Suprapubic skin (tissue), 4 donors: Measurements from ENCODE around the gene PLXNB2.

Source experiments
- CTCF ChIP-seq, 2 donors: fragments of 200-600 bp in 1 of 2; fragments of 450-650 bp in 1 of 2; sonication (generic) in 1 of 2; IDR thresholded peaks; one replicate each; pipeline ENCODE4 v1.5.1; 2016 to 2019; ENCODE audit warnings: antibody characterized with exemption in 2 of 2, mild to moderate bottlenecking in 1 of 2, moderate library complexity in 1 of 2
- POLR2A ChIP-seq, 2 donors: fragments of 450-650 bp; IDR thresholded peaks; one replicate each; pipeline ENCODE4 v1.6.1; 2017; ENCODE audit warnings: antibody characterized with exemption in 2 of 2, mild to moderate bottlenecking in 2 of 2, moderate library complexity in 2 of 2
- POLR2AphosphoS5 ChIP-seq, 3 donors: sonication (generic); formaldehyde crosslinking; IDR thresholded peaks; one replicate each; pipeline ENCODE4 v1.6.1; 2017; ENCODE audit warnings: antibody characterized with exemption in 3 of 3

GRCh38 chr22:50283821-50284220 lies 23.6 kb downstream of the PLXNB2 start:
- TF ChIP-seq POLR2A (IDR thresholded peaks at IDR 0.05) (no peak), CTCF (IDR thresholded peaks at IDR 0.05) (no peak), POLR2AphosphoS5 (IDR thresholded peaks at IDR 0.05) (no peak)
